Smooth muscle cell (in vitro differentiated cells): ENCODE measurements around the gene SLMAP. TPM values are rescaled to one million over a fixed set of nuclear protein-coding genes. Genes with fewer than 3 reads are reported as not detected.

Experiments used
- DNase-seq: peaks from one replicate; lab custom pipeline; 2025; ENCODE audit not compliant: unreplicated experiment; lab: John Stamatoyannopoulos, UW
- H2AFZ ChIP-seq: fragments of 200-600 bp; sonication (generic); 2 replicates; pipeline ENCODE4 v1.6.0; 2016; ENCODE audit warnings: antibody characterized with exemption, low read depth, mild to moderate bottlenecking
- H3F3A ChIP-seq: fragments of 200-600 bp; sonication (generic); 2 replicates; pipeline ENCODE4 v1.6.0; 2017; ENCODE audit warnings: antibody characterized with exemption, low read depth
- H3K27ac ChIP-seq: fragments of 200-600 bp; sonication (generic); 2 replicates; pipeline ENCODE4 v1.5.1; 2016; ENCODE audit warnings: low read depth, mild to moderate bottlenecking
- H3K27me3 ChIP-seq: fragments of 200-600 bp; sonication (generic); 2 replicates; pipeline ENCODE4 v1.6.1; 2016; ENCODE audit warnings: low read depth, mild to moderate bottlenecking
- H3K36me3 ChIP-seq: fragments of 200-600 bp; sonication (generic); 2 replicates; pipeline ENCODE4 v1.5.1; 2016; ENCODE audit warnings: low read depth
- H3K4me1 ChIP-seq: fragments of 200-600 bp; sonication (generic); 2 replicates; pipeline ENCODE4 v1.5.1; 2016; ENCODE audit warnings: low read depth
- H3K4me2 ChIP-seq: fragments of 200-600 bp; sonication (generic); 2 replicates; pipeline ENCODE4 v1.6.0; 2016; ENCODE audit warnings: mild to moderate bottlenecking
- H3K4me3 ChIP-seq: fragments of 200-600 bp; sonication (generic); 2 replicates; pipeline ENCODE4 v1.5.1; 2016; ENCODE audit warnings: mild to moderate bottlenecking
- H3K79me2 ChIP-seq: fragments of 200-600 bp; sonication (generic); 2 replicates; pipeline ENCODE4 v1.6.0; 2016; ENCODE audit warnings: low read depth, mild to moderate bottlenecking
- H3K9ac ChIP-seq: fragments of 200-600 bp; sonication (generic); 2 replicates; pipeline ENCODE4 v1.6.0; 2016; ENCODE audit warnings: low read depth
- H3K9me3 ChIP-seq: fragments of 200-600 bp; sonication (generic); replicated peaks from 2 replicates; pipeline ENCODE4 v1.5.1; 2016; ENCODE audit warnings: low read depth
- H4K20me1 ChIP-seq: fragments of 200-600 bp; sonication (generic); 2 replicates; pipeline ENCODE4 v1.6.0; 2016; ENCODE audit warnings: low read depth
- WGBS: methylation state at CpG from one replicate; pipeline ENCODE4 v1.1.7; 2016; ENCODE audit warnings: low lambda C conversion rate; 5-methylcytosine and 5-hydroxymethylcytosine counted together
- polyA plus RNA-seq: library from polyadenylated mRNA; unstranded; fragments of >200 nt; fragmentation: Nextera tagmentation; extraction: Ambion mirVana; gene quantifications from 2 replicates; pipeline ENCODE4 v1.2.1, GENCODE V29; 2016
- total RNA-seq: library from RNA; depleted of rRNA; stranded (reverse); fragments of >200 nt; gene quantifications from 2 replicates; pipeline ENCODE4 v1.2.3, GENCODE V29; 2014
- TF ChIP-seq, protein P1 (sequence below): fragments of 200-600 bp; sonication (generic); IDR thresholded peaks from 2 replicates; pipeline ENCODE4 v1.5.1; 2017; ENCODE audit warnings: borderline replicate concordance, mild to moderate bottlenecking, antibody characterized with exemption; ENCODE audit not compliant: insufficient read depth, poor library complexity, severe bottlenecking

Gene SLMAP
- total and polyA plus RNA-seq, 2 experiments from 2014 or later: 19.9 to 42.8 TPM

DNA sequence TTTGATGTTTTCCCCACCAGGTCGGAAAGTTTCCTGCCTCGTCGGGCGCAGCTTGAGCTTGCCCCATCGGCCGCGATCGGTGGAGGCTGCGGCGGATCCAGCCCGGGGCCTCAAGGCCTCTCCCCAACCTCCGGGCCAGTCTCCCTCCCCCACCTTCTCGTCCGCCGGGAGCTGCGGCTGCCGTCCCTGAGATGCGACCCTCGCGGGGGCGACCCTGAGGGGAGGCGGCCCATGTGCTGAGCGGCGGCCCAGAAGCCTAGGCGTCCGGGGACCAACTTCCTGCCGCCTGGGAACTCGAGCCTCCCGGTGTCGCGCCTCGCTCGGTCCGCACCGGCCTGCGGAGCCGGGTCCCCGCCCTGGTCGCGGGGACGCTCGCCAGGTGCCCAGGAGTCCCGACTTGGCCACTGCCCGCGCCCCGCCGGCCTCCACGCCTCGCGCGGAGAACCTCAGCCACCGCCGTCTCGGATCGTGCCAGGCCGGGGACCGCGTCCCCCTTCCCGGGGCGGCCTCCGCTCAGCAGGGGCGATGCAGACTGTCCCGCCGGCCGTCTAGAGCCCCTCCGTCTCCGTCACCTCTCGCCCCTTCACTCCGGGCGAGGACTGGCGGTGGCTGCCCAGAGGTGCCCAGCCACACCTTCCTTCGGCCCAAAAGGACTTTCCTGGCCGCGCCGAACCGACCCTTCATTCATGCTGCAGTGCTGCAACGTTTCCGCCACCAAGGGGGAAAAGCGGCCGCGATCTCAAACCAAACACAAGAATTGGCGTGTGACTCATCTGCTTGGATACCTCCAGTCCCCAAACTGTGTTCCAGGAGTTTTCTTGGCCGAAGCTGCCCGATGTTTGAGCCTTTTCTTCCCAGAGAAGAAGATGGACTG lies 656 bp downstream of the SLMAP start:
- H2AFZ ChIP-seq: peak overlapping the region; percentile 95
- H3K27ac ChIP-seq: peak overlapping the region; percentile 93
- peaks cover 48% of the 10 kb centered on the region for H4K20me1 ChIP-seq
- H3K27me3 ChIP-seq: no peaks in the 10 kb centered on the region
- 1% methylated on average over 79 of the region's 84 CpGs for WGBS
- H3K4me2 ChIP-seq: peak overlapping the region; percentile 88
- peak overlapping the region; percentile 94 for H3K9ac ChIP-seq
- H3K4me3 ChIP-seq: peak overlapping the region; percentile 88
- no peaks in the 10 kb centered on the region for H3K36me3 ChIP-seq
- peak; percentile 31 for DNase-seq
- peaks cover 44% of the 10 kb centered on the region for H3K79me2 ChIP-seq
- TF ChIP-seq, protein P1, sequence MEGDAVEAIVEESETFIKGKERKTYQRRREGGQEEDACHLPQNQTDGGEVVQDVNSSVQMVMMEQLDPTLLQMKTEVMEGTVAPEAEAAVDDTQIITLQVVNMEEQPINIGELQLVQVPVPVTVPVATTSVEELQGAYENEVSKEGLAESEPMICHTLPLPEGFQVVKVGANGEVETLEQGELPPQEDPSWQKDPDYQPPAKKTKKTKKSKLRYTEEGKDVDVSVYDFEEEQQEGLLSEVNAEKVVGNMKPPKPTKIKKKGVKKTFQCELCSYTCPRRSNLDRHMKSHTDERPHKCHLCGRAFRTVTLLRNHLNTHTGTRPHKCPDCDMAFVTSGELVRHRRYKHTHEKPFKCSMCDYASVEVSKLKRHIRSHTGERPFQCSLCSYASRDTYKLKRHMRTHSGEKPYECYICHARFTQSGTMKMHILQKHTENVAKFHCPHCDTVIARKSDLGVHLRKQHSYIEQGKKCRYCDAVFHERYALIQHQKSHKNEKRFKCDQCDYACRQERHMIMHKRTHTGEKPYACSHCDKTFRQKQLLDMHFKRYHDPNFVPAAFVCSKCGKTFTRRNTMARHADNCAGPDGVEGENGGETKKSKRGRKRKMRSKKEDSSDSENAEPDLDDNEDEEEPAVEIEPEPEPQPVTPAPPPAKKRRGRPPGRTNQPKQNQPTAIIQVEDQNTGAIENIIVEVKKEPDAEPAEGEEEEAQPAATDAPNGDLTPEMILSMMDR: no peak
- peaks cover 21% of the 10 kb centered on the region for H3K4me1 ChIP-seq
- H3K9me3 ChIP-seq: no peaks in the 10 kb centered on the region
- no peaks in the 10 kb centered on the region for H3F3A ChIP-seq

DNA sequence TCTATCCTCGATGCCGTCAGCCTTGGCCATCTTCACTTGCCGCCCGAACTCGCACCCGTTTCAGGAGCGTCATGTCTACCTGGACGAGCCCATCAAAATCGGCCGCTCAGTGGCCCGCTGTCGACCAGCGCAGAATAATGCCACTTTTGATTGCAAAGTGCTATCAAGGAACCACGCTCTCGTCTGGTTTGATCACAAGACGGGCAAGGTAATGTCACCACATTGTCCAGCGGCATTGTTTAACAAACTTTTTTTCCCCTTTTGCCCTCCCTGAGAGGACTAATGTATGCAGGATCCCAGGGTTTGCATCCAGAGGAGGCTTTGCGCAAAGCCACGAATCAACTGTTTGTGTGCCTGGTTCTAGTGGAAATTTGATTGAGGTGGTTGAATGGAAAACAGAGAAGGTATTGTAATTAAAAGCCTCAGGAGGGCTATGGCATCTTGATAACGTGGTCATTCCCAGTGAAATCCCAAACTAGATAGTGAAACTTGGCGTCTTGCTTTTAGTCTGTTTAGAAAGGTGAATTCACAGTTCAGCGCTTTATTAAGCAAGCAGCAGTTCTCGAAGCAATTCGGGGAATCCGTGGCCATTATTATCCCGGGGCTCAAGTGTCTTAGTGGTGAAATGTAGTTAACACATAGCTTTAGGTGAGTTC lies 1.7 kb downstream of the SLMAP start:
- Histone ChIP-seq H3K27me3 (no peaks in the 10 kb centered on the region), H3K9ac (peak overlapping the region; percentile 94), H3K36me3 (no peaks in the 10 kb centered on the region), H3K9me3 (no peaks in the 10 kb centered on the region), H3K4me3 (peak overlapping the region; percentile 88), H3K79me2 (peaks cover 53% of the 10 kb centered on the region), H4K20me1 (peaks cover 57% of the 10 kb centered on the region), H3F3A (no peaks in the 10 kb centered on the region), H2AFZ (no peak overlapping the region), H3K27ac (no peak overlapping the region), H3K4me1 (peaks cover 21% of the 10 kb centered on the region), H3K4me2 (peak overlapping the region; percentile 88)
- DNase-seq: no peak
- TF ChIP-seq, protein P1: no peak
- 7% methylated on average over 26 of the region's 26 CpGs for whole genome bisulfite sequencing

DNA sequence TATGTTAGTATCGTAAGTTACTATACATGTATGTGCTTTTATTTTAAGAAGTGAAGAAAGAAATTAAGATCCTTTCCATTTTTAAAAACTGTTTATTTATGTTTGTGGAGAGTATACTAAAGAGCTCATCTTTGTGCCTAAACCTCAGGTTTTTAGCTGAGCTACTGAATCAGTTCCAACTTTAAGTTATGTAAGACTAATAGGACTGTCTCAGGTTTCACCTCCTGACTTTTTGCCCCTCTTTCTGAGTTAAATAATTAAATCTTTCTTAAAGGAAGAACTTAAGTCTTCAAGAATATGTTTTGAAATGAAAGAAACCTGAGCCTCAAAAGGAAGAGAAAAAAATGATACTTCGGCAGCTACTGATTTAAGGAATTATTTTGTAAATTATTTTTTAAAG lies 2.6 kb downstream of the SLMAP start:
- H3K9ac ChIP-seq: no peak overlapping the region

More for the DNA sequence above, 2.6 kb downstream of the SLMAP start:
- DNase-seq: no peak
- TF ChIP-seq, protein P1: no peak
- Histone ChIP-seq H3K27me3 (no peaks in the 10 kb centered on the region), H2AFZ (no peak overlapping the region), H3K4me3 (peak overlapping the region; percentile 88), H3K27ac (no peak overlapping the region), H3K4me2 (peak overlapping the region; percentile 88), H3K4me1 (peaks cover 21% of the 10 kb centered on the region), H4K20me1 (peaks cover 66% of the 10 kb centered on the region), H3K79me2 (peaks cover 61% of the 10 kb centered on the region), H3K9me3 (no peaks in the 10 kb centered on the region), H3F3A (no peaks in the 10 kb centered on the region), H3K36me3 (no peaks in the 10 kb centered on the region)
- WGBS: 91% methylated on average over 2 of the region's 2 CpGs
